HepG2 (cell line): ENCODE results near the gene CCDC116. TPM values are rescaled to one million over a fixed set of nuclear protein-coding genes. Genes with fewer than 3 reads are reported as not detected.

Experiments
- ATAC-seq: fragments of 200-7000 bp; cut with Tn5 transposase; 3 replicates; pipeline ENCODE4 v1.9.1; 2020; ENCODE audit warnings: mild to moderate bottlenecking, moderate library complexity
- BruUV-seq: library from RNA; stranded (reverse); fragments of 400-500 nt; replicated peaks from 2 replicates; lab custom pipeline; 2021; lab: Mats Ljungman, UMichigan
- CTCF ChIA-PET: fragments of 300-600 bp; formaldehyde crosslinking; extraction: SDS; loops from one replicate; lab custom pipeline; 2021; ENCODE audit warnings: low total read pairs, inconsistent platforms, low intra/inter-chr PET ratio; lab: Yijun Ruan, JAX
- POLR2A ChIA-PET: fragments of 350-600 bp; sonication (Branson Sonifier 250); formaldehyde crosslinking; loops from one replicate; lab custom pipeline; 2020; ENCODE audit warnings: antibody characterized with exemption, inconsistent platforms; lab: Yijun Ruan, JAX
- DNase-seq: peaks from one replicate; pipeline ENCODE4 v3.0.0-alpha.2; 2015; ENCODE audit warnings: low spot score
- FAIRE-seq: peaks from 3 replicates; lab custom pipeline; 2011; peaks lifted over from hg19 to GRCh38; lab: Jason Lieb, UNC
- H2AFZ ChIP-seq: one replicate; pipeline ENCODE4 v1.6.1; 2011; ENCODE audit warnings: low read length, inconsistent platforms
- H3K27ac ChIP-seq: fragments of 300-600 bp; 3 replicates; pipeline ENCODE4 v1.8.0; 2011; ENCODE audit warnings: mixed run types, mild to moderate bottlenecking, mixed read lengths, low read length, inconsistent platforms; ENCODE audit not compliant: insufficient read depth; ENCODE audit errors: extremely low read length
- H3K27me3 ChIP-seq, 2 experiments: fragments of 200-600 bp in 1 of 2; 2 replicates in 1 of 2; 3 replicates in 1 of 2; pipeline versions ENCODE4 v1.6.0 to v1.8.0; 2011; ENCODE audit warnings: low read length in 2 of 2, mild to moderate bottlenecking in 2 of 2, moderate library complexity in 2 of 2, inconsistent platforms in 1 of 2; ENCODE audit not compliant: insufficient read depth in 2 of 2, control insufficient read depth in 1 of 2
- H3K36me3 ChIP-seq, 2 experiments: fragments of 200-600 bp in 1 of 2; replicated peaks in 1 of 2; 2 replicates in 1 of 2; 3 replicates in 1 of 2; pipeline versions ENCODE4 v1.5.1 to v1.8.0; 2011; ENCODE audit warnings: low read length in 2 of 2, inconsistent platforms in 1 of 2; ENCODE audit not compliant: insufficient read depth in 2 of 2, control insufficient read depth in 1 of 2
- H3K4me1 ChIP-seq: 2 replicates; pipeline ENCODE4 v1.5.1; 2012; ENCODE audit warnings: low read length, inconsistent platforms; ENCODE audit not compliant: insufficient read depth
- H3K4me2 ChIP-seq: 2 replicates; pipeline ENCODE4 v1.6.0; 2011; ENCODE audit warnings: low read depth, low read length, inconsistent platforms
- H3K4me3 ChIP-seq, 3 experiments: fragments of 200-600 bp in 1 of 3; sonication (generic), shearing (Covaris generic) in 1 of 3; replicated peaks in 1 of 3; 2 replicates each; pipeline ENCODE4 v1.5.1; 2011 to 2016; ENCODE audit warnings: low read length in 3 of 3, inconsistent platforms in 2 of 3, low read depth in 2 of 3, mild to moderate bottlenecking in 2 of 3, control low read depth in 1 of 3, mixed read lengths in 1 of 3; ENCODE audit not compliant: insufficient read depth in 1 of 3
- H3K79me2 ChIP-seq: one replicate; pipeline ENCODE4 v1.6.1; 2011; ENCODE audit warnings: low read length, inconsistent platforms; ENCODE audit not compliant: insufficient read depth
- H3K9ac ChIP-seq: 2 replicates; pipeline ENCODE4 v1.6.0; 2011; ENCODE audit warnings: mild to moderate bottlenecking, low read depth, low read length, inconsistent platforms; ENCODE audit not compliant: insufficient read depth
- H3K9me3 ChIP-seq: 2 replicates; pipeline ENCODE4 v1.5.1; 2012; ENCODE audit warnings: mild to moderate bottlenecking, low read length
- H4K20me1 ChIP-seq: 2 replicates; pipeline ENCODE4 v1.6.0; 2011; ENCODE audit warnings: inconsistent platforms, mild to moderate bottlenecking, low read length, moderate library complexity; ENCODE audit not compliant: insufficient read depth
- AGO1 ChIP-seq: fragments of 200-400 bp; formaldehyde crosslinking; IDR thresholded peaks from 2 replicates; pipeline ENCODE4 v1.6.1; 2017; ENCODE audit warnings: mild to moderate bottlenecking, low read depth, low read length, moderate library complexity; ENCODE audit not compliant: poor library complexity, severe bottlenecking
- ATRX ChIP-seq: sonication (generic); formaldehyde crosslinking; IDR thresholded peaks from 2 replicates; pipeline ENCODE4 v1.4.0; 2020; ENCODE audit warnings: missing genetic modification reagents, borderline replicate concordance
- CBX1 ChIP-seq: IDR thresholded peaks from one replicate; pipeline ENCODE4 v1.6.1; 2016; ENCODE audit warnings: antibody characterized with exemption, low read depth
- EP300 ChIP-seq, 3 experiments: sonication (generic) in 1 of 3; formaldehyde crosslinking in 1 of 3; IDR thresholded peaks; 2 replicates each; pipeline versions ENCODE4 v1.5.1 to v1.6.1; 2011 to 2020; ENCODE audit warnings: low read depth in 2 of 3, low read length in 2 of 3, borderline replicate concordance in 1 of 3, improper control_type of control experiment in 1 of 3, mild to moderate bottlenecking in 1 of 3, missing genetic modification reagents in 1 of 3, moderate library complexity in 1 of 3
- IKZF4 ChIP-seq: sonication (generic); formaldehyde crosslinking; IDR thresholded peaks from 2 replicates; pipeline ENCODE4 v1.5.1; 2020; ENCODE audit warnings: borderline replicate concordance, mild to moderate bottlenecking, low read depth, missing genetic modification reagents; ENCODE audit errors: not compliant biosample characterization
- KDM2A ChIP-seq: sonication (generic); formaldehyde crosslinking; IDR thresholded peaks from 2 replicates; pipeline ENCODE4 v1.4.0; 2020; ENCODE audit warnings: low read depth, missing genetic modification reagents, borderline replicate concordance
- NR1H2 ChIP-seq: sonication (generic); formaldehyde crosslinking; IDR thresholded peaks from 2 replicates; pipeline ENCODE4 v1.8.1; 2022; ENCODE audit warnings: low read depth, missing genetic modification reagents, borderline replicate concordance
- PLRG1 ChIP-seq: fragments of 450-650 bp; conservative IDR thresholded peaks from 2 replicates; pipeline ENCODE4 v1.6.1; 2016
- POLR2G ChIP-seq: fragments of 200-400 bp; formaldehyde crosslinking; IDR thresholded peaks from 2 replicates; pipeline ENCODE4 v1.6.1; 2018; ENCODE audit warnings: mild to moderate bottlenecking, low read depth, low read length, moderate library complexity
- SRSF4 ChIP-seq: fragments of 200-400 bp; formaldehyde crosslinking; IDR thresholded peaks from one replicate; pipeline ENCODE4 v1.6.1; 2018; ENCODE audit warnings: mild to moderate bottlenecking, low read depth, low read length, moderate library complexity; ENCODE audit not compliant: poor library complexity, severe bottlenecking
- TBX3 ChIP-seq: fragments of 450-650 bp; IDR thresholded peaks from 2 replicates; pipeline ENCODE4 v1.6.1; 2017; ENCODE audit warnings: antibody characterized with exemption, mild to moderate bottlenecking, inconsistent platforms, borderline replicate concordance
- TEAD3 ChIP-seq: optimal IDR thresholded peaks from 2 replicates; pipeline ENCODE3; 2016; ENCODE audit warnings: borderline replicate concordance
- ZBTB20 ChIP-seq: sonication (generic); formaldehyde crosslinking; IDR thresholded peaks from 2 replicates; pipeline ENCODE4 v1.8.1; 2023; ENCODE audit warnings: missing genetic modification reagents, low read depth, mild to moderate bottlenecking, borderline replicate concordance
- ZC3H4 ChIP-seq: sonication (generic); formaldehyde crosslinking; IDR thresholded peaks from 2 replicates; pipeline ENCODE4 v1.4.0; 2020; ENCODE audit warnings: missing genetic modification reagents, borderline replicate concordance
- ZNF382 ChIP-seq: sonication (generic); formaldehyde crosslinking; IDR thresholded peaks from 2 replicates; pipeline ENCODE4 v1.5.0; 2020; ENCODE audit warnings: missing genetic modification reagents, mild to moderate bottlenecking, borderline replicate concordance
- ZNF383 ChIP-seq: sonication (generic); formaldehyde crosslinking; IDR thresholded peaks from 2 replicates; pipeline ENCODE4 v1.4.0; 2020; ENCODE audit warnings: missing genetic modification reagents, mild to moderate bottlenecking, borderline replicate concordance
- ZNF446 ChIP-seq: sonication (generic); formaldehyde crosslinking; IDR thresholded peaks from 2 replicates; pipeline ENCODE4 v1.5.0; 2020; ENCODE audit warnings: mild to moderate bottlenecking, missing genetic modification reagents
- ZNF496 ChIP-seq: sonication (generic); formaldehyde crosslinking; IDR thresholded peaks from 2 replicates; pipeline ENCODE4 v1.8.1; 2023; ENCODE audit warnings: mild to moderate bottlenecking, moderate library complexity, missing genetic modification reagents; ENCODE audit not compliant: insufficient replicate concordance
- ZNF629 ChIP-seq: sonication (generic); formaldehyde crosslinking; conservative IDR thresholded peaks from 2 replicates; pipeline ENCODE4 v1.5.0; 2020; ENCODE audit warnings: missing genetic modification reagents
- WGBS: methylation state at CpG from one replicate; pipeline ENCODE4 v1.1.6; 2017; ENCODE audit warnings: low lambda C conversion rate; 5-methylcytosine and 5-hydroxymethylcytosine counted together
- in situ Hi-C: cut with HindIII; loops from 2 replicates; pipeline ENCODE4 v1.10.0; 2017; ENCODE audit warnings: low pct_unique_long_range_greater_than_20kb; ENCODE audit not compliant: extremely low pct_ligation_motif_present
- intact Hi-C: fragments of 100-400 bp; cut with micrococcal nuclease; formaldehyde crosslinking; loops from one replicate; pipeline ENCODE4 v1.10.0; 2022; ENCODE audit not compliant: unreplicated experiment
- polyA plus RNA-seq, 8 experiments: library from polyadenylated mRNA; depleted of rRNA in 3 of 8; stranded (reverse) in 7 of 8; unstranded in 1 of 8; fragments of >200 nt; fragmentation: Illumina TruSeq in 4 of 8; extraction: Trizol in 4 of 8; gene quantifications; 2 replicates each; pipeline versions ENCODE4 v1.2.1 to v1.2.3, GENCODE V29; 2011 to 2016; ENCODE audit warnings: low read depth in 4 of 8, missing spikeins in 1 of 8, mixed read lengths in 1 of 8; ENCODE audit not compliant: insufficient read depth in 1 of 8
- total RNA-seq, 5 experiments: library from RNA; depleted of rRNA; stranded (reverse); fragments of >200 nt; fragmentation: Illumina TruSeq; extraction: Trizol; gene quantifications; 2 replicates each; pipeline ENCODE4 v1.2.3, GENCODE V29; 2016; ENCODE audit warnings: low read depth in 1 of 5
- TF ChIP-seq, protein P1 (sequence below): sonication (generic); formaldehyde crosslinking; IDR thresholded peaks from 2 replicates; pipeline ENCODE4 v1.5.0; 2020; ENCODE audit warnings: mild to moderate bottlenecking, missing genetic modification reagents, moderate library complexity
- TF ChIP-seq, protein P2 (sequence below): sonication (generic); formaldehyde crosslinking; IDR thresholded peaks from 2 replicates; pipeline ENCODE4 v1.5.0; 2020; ENCODE audit warnings: missing genetic modification reagents

Gene CCDC116
- total and polyA plus RNA-seq, 2 of the 13 experiments (the other 11 are each of a cell fraction or from before 2014, with no cell fraction given) = 0.15 to 0.33 TPM

DNA sequence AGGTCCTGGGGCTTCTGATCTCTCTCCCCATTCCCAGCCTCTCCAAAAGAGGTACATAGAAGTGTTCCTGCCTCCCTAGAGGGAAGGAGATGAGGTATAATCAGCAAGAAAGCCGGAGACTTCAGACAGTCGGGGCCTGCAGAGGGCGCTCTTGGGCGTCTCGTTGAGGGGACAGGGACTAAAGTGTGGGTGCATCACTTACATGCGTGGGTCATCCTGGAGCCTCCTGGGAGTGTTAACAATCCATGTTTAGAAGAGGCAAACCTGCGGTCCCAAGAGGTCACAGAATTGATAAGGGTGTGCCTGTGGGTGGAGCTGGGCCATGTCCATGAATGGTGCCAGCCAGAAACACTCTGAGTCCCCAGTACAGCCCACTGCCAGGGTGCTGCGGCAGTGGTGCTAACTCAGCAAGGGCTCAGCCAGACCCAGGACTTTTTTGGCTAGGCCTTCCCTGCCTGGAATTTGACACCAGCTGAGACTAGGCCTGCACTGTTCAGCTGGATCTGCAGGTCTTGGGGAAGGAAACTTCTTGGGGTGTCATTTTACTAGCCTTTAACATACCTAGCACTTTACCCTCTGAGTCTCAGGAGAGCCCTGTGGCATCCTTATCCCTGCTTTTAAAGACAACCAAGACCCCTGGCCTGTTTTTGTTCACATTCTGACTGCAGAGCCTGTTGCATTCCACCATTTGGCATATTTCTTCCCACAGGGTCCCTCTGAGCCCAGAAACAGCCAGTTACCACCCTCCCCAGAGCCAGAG lies 8.3 kb upstream of the CCDC116 start:
- POLR2A ChIA-PET = interaction anchor here (1.0 kb wide), 1 partner anchor 18 kb away, joined by 3 read pairs; no protein-coding TSS in a partner anchor
- H3K27ac ChIP-seq = no peak overlapping the region
- TF ChIP-seq POLR2G (peak; percentile 49; the same call in 1 of the 2 replicates), EP300 (IDR thresholded peaks at IDR 0.05; ENCODE audit: low read depth in 2 of 2, low read length in 2 of 2) (no peak), EP300 (CRISPR knock-in tag; IDR thresholded peaks at IDR 0.05; ENCODE audit: borderline replicate concordance) (no peak), ZNF382 (CRISPR knock-in tag) (no peak), ATRX (no peak), KDM2A (CRISPR knock-in tag) (peak; percentile 29; the same call in 1 of the 2 replicates), TBX3 (no peak), ZNF446 (CRISPR knock-in tag) (no peak), SRSF4 (no peak), ZNF496 (CRISPR knock-in tag) (no peak), ZNF383 (CRISPR knock-in tag) (no peak), ZNF629 (no peak), PLRG1 (no peak), TEAD3 (CRISPR knock-in tag) (peak; percentile 15), IKZF4 (CRISPR knock-in tag) (no peak), ZC3H4 (CRISPR knock-in tag) (0 out of 2 replicates have a peak, but pooled peaks have one; percentile 14), ZBTB20 (0 out of 2 replicates have a peak, but pooled peaks have one; percentile 25), NR1H2 (CRISPR knock-in tag) (no peak), AGO1 (no peak), CBX1 (no peak)
- TF ChIP-seq, protein P1, sequence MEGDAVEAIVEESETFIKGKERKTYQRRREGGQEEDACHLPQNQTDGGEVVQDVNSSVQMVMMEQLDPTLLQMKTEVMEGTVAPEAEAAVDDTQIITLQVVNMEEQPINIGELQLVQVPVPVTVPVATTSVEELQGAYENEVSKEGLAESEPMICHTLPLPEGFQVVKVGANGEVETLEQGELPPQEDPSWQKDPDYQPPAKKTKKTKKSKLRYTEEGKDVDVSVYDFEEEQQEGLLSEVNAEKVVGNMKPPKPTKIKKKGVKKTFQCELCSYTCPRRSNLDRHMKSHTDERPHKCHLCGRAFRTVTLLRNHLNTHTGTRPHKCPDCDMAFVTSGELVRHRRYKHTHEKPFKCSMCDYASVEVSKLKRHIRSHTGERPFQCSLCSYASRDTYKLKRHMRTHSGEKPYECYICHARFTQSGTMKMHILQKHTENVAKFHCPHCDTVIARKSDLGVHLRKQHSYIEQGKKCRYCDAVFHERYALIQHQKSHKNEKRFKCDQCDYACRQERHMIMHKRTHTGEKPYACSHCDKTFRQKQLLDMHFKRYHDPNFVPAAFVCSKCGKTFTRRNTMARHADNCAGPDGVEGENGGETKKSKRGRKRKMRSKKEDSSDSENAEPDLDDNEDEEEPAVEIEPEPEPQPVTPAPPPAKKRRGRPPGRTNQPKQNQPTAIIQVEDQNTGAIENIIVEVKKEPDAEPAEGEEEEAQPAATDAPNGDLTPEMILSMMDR (CRISPR knock-in tag) = peak; percentile 64
- TF ChIP-seq, protein P2, sequence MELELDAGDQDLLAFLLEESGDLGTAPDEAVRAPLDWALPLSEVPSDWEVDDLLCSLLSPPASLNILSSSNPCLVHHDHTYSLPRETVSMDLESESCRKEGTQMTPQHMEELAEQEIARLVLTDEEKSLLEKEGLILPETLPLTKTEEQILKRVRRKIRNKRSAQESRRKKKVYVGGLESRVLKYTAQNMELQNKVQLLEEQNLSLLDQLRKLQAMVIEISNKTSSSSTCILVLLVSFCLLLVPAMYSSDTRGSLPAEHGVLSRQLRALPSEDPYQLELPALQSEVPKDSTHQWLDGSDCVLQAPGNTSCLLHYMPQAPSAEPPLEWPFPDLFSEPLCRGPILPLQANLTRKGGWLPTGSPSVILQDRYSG (CRISPR knock-in tag) = no peak

More for the DNA sequence above, 8.3 kb upstream of the CCDC116 start:
- H3K79me2 ChIP-seq = peaks cover 20% of the 10 kb centered on the region
- no peak for DNase-seq
- no peaks in the 10 kb centered on the region for H3K9me3 ChIP-seq
- WGBS = 67% methylated on average over 7 of the region's 8 CpGs
- peaks cover 2 to 57% of the 10 kb centered on the region in 2 experiments; a peak in 4 of 5 replicates for H3K36me3 ChIP-seq
- H3K4me2 ChIP-seq = no peak overlapping the region
- no peak overlapping the region for H2AFZ ChIP-seq
- peak; percentile 32 for ATAC-seq
- no TSS peak for BruUV-seq
- peaks cover 20% of the 10 kb centered on the region for H4K20me1 ChIP-seq
- CTCF ChIA-PET = interaction anchor here (1.1 to 2.4 kb wide), 2 partner anchors 18 to 22 kb away, joined by 5 to 11 read pairs; partner anchors contain the start of gene SDF2L1
- in situ Hi-C loops = no loop called here
- FAIRE-seq = no peak
- intact Hi-C loops = loop anchor here (2.0 kb wide), 1 partner anchor 19 kb away; the partner anchor contains the start of gene SDF2L1
- no peaks in the 10 kb centered on the region for H3K27me3 ChIP-seq
- H3K9ac ChIP-seq = no peak overlapping the region
- peaks cover 16% of the 10 kb centered on the region for H3K4me1 ChIP-seq
- H3K4me3 ChIP-seq = no peak overlapping the region
